Neural cell (in vitro differentiated cells): ENCODE measurements around the gene SARS1. TPM values are rescaled to one million over a fixed set of nuclear protein-coding genes. Genes with fewer than 3 reads are reported as not detected.

Experiments
- H2AFZ ChIP-seq: fragments of 200-600, 300-800 bp; sonication (generic), shearing (Covaris generic); 2 replicates; pipeline ENCODE4 v1.6.0; 2014; ENCODE audit warnings: low read depth, mild to moderate bottlenecking, antibody characterized with exemption, low read length, moderate library complexity
- H3F3A ChIP-seq: fragments of 200-600 bp; shearing (Covaris generic); 2 replicates; pipeline ENCODE4 v1.6.1; 2016; ENCODE audit warnings: mild to moderate bottlenecking, moderate library complexity, mixed read lengths, antibody characterized with exemption, low read length; ENCODE audit not compliant: insufficient read depth, poor library complexity, severe bottlenecking
- H3K27ac ChIP-seq: fragments of 200-600, 300-800 bp; sonication (generic), shearing (Covaris generic); 2 replicates; pipeline ENCODE4 v1.5.1; 2014; ENCODE audit warnings: mild to moderate bottlenecking, low read length, moderate library complexity
- H3K27me3 ChIP-seq: fragments of 300-800, 200-600 bp; sonication (generic), shearing (Covaris generic); 2 replicates; pipeline ENCODE4 v1.6.0; 2014; ENCODE audit warnings: mild to moderate bottlenecking, low read depth, low read length, moderate library complexity; ENCODE audit not compliant: insufficient read depth
- H3K36me3 ChIP-seq: fragments of 300-800, 200-600 bp; sonication (generic), shearing (Covaris generic); 2 replicates; pipeline ENCODE4 v1.5.1; 2014; ENCODE audit warnings: mild to moderate bottlenecking, antibody characterized with exemption, low read length, moderate library complexity; ENCODE audit not compliant: insufficient read depth
- H3K4me2 ChIP-seq: fragments of 300-800, 200-600 bp; sonication (generic), shearing (Covaris generic); 2 replicates; pipeline ENCODE4 v1.6.0; 2014; ENCODE audit warnings: mild to moderate bottlenecking, low read length
- H3K4me3 ChIP-seq: fragments of 300-800, 200-600 bp; sonication (generic), shearing (Covaris generic); 2 replicates; pipeline ENCODE4 v1.5.1; 2014; ENCODE audit warnings: mild to moderate bottlenecking, low read length, moderate library complexity
- H3K79me2 ChIP-seq: fragments of 200-600 bp; shearing (Covaris generic); replicated peaks from 2 replicates; pipeline ENCODE4 v1.6.0; 2014; ENCODE audit warnings: mild to moderate bottlenecking, low read length, moderate library complexity; ENCODE audit not compliant: insufficient read depth
- H3K9ac ChIP-seq: fragments of 300-800, 200-600 bp; sonication (generic), shearing (Covaris generic); 2 replicates; pipeline ENCODE4 v1.6.1; 2016; ENCODE audit warnings: mild to moderate bottlenecking, low read length, mixed read lengths
- H3K9me2 ChIP-seq: fragments of 200-600 bp; shearing (Covaris generic); 2 replicates; pipeline ENCODE4 v1.6.1; 2016; ENCODE audit warnings: mild to moderate bottlenecking, low read length, mixed read lengths; ENCODE audit not compliant: insufficient read depth
- H3K9me3 ChIP-seq: fragments of 200-600, 300-800 bp; sonication (generic), shearing (Covaris generic); 2 replicates; pipeline ENCODE4 v1.6.1; 2016; ENCODE audit warnings: mild to moderate bottlenecking, mixed run types, low read length, moderate library complexity, mixed read lengths
- H4K20me1 ChIP-seq: fragments of 200-600 bp; shearing (Covaris generic); 2 replicates; pipeline ENCODE4 v1.6.1; 2016; ENCODE audit warnings: mild to moderate bottlenecking, mixed run types; ENCODE audit not compliant: insufficient read depth
- CTCF ChIP-seq: fragments of 450-650 bp; IDR thresholded peaks from 2 replicates; pipeline ENCODE4 v1.5.1; 2014; ENCODE audit warnings: antibody characterized with exemption, mild to moderate bottlenecking, moderate library complexity; ENCODE audit not compliant: poor library complexity, severe bottlenecking
- EP300 ChIP-seq: fragments of 450-650 bp; conservative IDR thresholded peaks from 2 replicates; pipeline ENCODE4 v1.6.1; 2014; ENCODE audit warnings: antibody characterized with exemption, mild to moderate bottlenecking, moderate library complexity; ENCODE audit not compliant: poor library complexity, severe bottlenecking
- EZH2 ChIP-seq: fragments of 200-600, 300-800 bp; shearing (Covaris generic), sonication (generic); IDR thresholded peaks from 2 replicates; pipeline ENCODE4 v1.6.1; 2014; ENCODE audit warnings: antibody characterized with exemption, low read length, borderline replicate concordance, mild to moderate bottlenecking; ENCODE audit not compliant: insufficient read depth, poor library complexity, severe bottlenecking
- MXI1 ChIP-seq: fragments of 450-650 bp; conservative IDR thresholded peaks from 2 replicates; pipeline ENCODE4 v1.6.1; 2014; ENCODE audit warnings: antibody characterized with exemption, mild to moderate bottlenecking; ENCODE audit not compliant: poor library complexity, severe bottlenecking
- POLR2AphosphoS5 ChIP-seq: IDR thresholded peaks from 2 replicates; pipeline ENCODE4 v1.6.1; 2012
- RAD21 ChIP-seq: fragments of 450-650 bp; conservative IDR thresholded peaks from 2 replicates; pipeline ENCODE4 v1.6.1; 2014; ENCODE audit warnings: antibody characterized with exemption, mild to moderate bottlenecking, moderate library complexity
- REST ChIP-seq: IDR thresholded peaks from 2 replicates; pipeline ENCODE4 v1.6.1; 2012; ENCODE audit warnings: borderline replicate concordance
- SMC3 ChIP-seq: fragments of 450-650 bp; conservative IDR thresholded peaks from 2 replicates; pipeline ENCODE4 v1.6.1; 2014; ENCODE audit warnings: antibody characterized with exemption, mild to moderate bottlenecking, moderate library complexity; ENCODE audit not compliant: poor library complexity
- TAF1 ChIP-seq: IDR thresholded peaks from 2 replicates; pipeline ENCODE4 v1.6.1; 2012; ENCODE audit warnings: low read depth
- polyA plus RNA-seq: library from polyadenylated mRNA; depleted of rRNA; stranded (reverse); fragments of >200 nt; gene quantifications from 2 replicates; pipeline ENCODE4 v1.2.3, GENCODE V29; 2014

Gene SARS1
- polyA plus RNA-seq, 1 donor from 2014 or later = 281 TPM

GRCh38 chr1:109267743-109268300 is 54.1 kb downstream of the SARS1 start:
- Histone ChIP-seq H2AFZ (no peak overlapping the region), H3K27me3 (no peaks in the 10 kb centered on the region), H3K9me3 (no peaks in the 10 kb centered on the region), H3K36me3 (peaks cover 5% of the 10 kb centered on the region), H3K79me2 (no peaks in the 10 kb centered on the region), H3K9ac (no peak overlapping the region), H3K9me2 (no peaks in the 10 kb centered on the region), H3K27ac (no peak overlapping the region), H3F3A (no peaks in the 10 kb centered on the region), H4K20me1 (no peaks in the 10 kb centered on the region), H3K4me3 (no peak overlapping the region), H3K4me2 (no peak overlapping the region)
- no peak for TF ChIP-seq TAF1

- Histone ChIP-seq H3K27me3 (no peaks in the 10 kb centered on the region), H3K9ac (no peak overlapping the region), H3K4me3 (no peak overlapping the region), H3K9me3 (no peaks in the 10 kb centered on the region), H3K9me2 (no peaks in the 10 kb centered on the region), H3F3A (no peaks in the 10 kb centered on the region), H3K36me3 (peaks cover 5% of the 10 kb centered on the region), H3K79me2 (no peaks in the 10 kb centered on the region), H3K4me2 (no peak overlapping the region), H3K27ac (no peak overlapping the region), H4K20me1 (no peaks in the 10 kb centered on the region), H2AFZ (no peak overlapping the region)
- TF ChIP-seq EP300 (no peak), CTCF (no peak), RAD21 (no peak), SMC3 (no peak)
Measured at GRCh38 chr1:109268431-109269211, 54.9 kb downstream of the SARS1 start.

GRCh38 chr1:109269212-109269980 is 55.7 kb downstream of the SARS1 start:
- H3K79me2 ChIP-seq = no peaks in the 10 kb centered on the region
- no peaks in the 10 kb centered on the region for H3F3A ChIP-seq
- H3K9me3 ChIP-seq = no peaks in the 10 kb centered on the region
- TF ChIP-seq CTCF (no peak), REST (no peak), MXI1 (no peak), POLR2AphosphoS5 (no peak), TAF1 (no peak), RAD21 (no peak), EZH2 (no peak), EP300 (no peak), SMC3 (no peak)
- H2AFZ ChIP-seq = no peak overlapping the region
- no peak overlapping the region for H3K4me2 ChIP-seq
- peaks cover 5% of the 10 kb centered on the region for H3K36me3 ChIP-seq
- no peaks in the 10 kb centered on the region for H4K20me1 ChIP-seq
- no peaks in the 10 kb centered on the region for H3K27me3 ChIP-seq
- H3K27ac ChIP-seq = no peak overlapping the region
- H3K9ac ChIP-seq = no peak overlapping the region
- no peak overlapping the region for H3K4me3 ChIP-seq
- H3K9me2 ChIP-seq = no peaks in the 10 kb centered on the region
